HepG2 (cell line): ENCODE results near the gene SMYD5. TPM values are rescaled to one million over a fixed set of nuclear protein-coding genes. Genes with fewer than 3 reads are reported as not detected.

Source experiments
- BRD4 ChIP-seq: sonication (generic); formaldehyde crosslinking; IDR thresholded peaks from 2 replicates; pipeline ENCODE4 v1.4.0; 2020; ENCODE audit warnings: missing genetic modification reagents
- PAX8 ChIP-seq: sonication (generic); formaldehyde crosslinking; IDR thresholded peaks from 2 replicates; pipeline ENCODE4 v1.8.0; 2022; ENCODE audit warnings: mild to moderate bottlenecking, missing genetic modification reagents, borderline replicate concordance
- PPARG ChIP-seq: conservative IDR thresholded peaks from 2 replicates; pipeline ENCODE4 v1.6.1; 2016; ENCODE audit warnings: missing biosample characterization, missing genetic modification reagents
- WIZ ChIP-seq: sonication (generic); formaldehyde crosslinking; IDR thresholded peaks from 2 replicates; pipeline ENCODE4 v1.5.1; 2020; ENCODE audit warnings: mild to moderate bottlenecking, missing genetic modification reagents
- ZFP90 ChIP-seq: sonication (generic); formaldehyde crosslinking; IDR thresholded peaks from 2 replicates; pipeline ENCODE4 v1.8.0; 2022; ENCODE audit warnings: missing genetic modification reagents, mild to moderate bottlenecking, inconsistent platforms, borderline replicate concordance
- ZMYM4 ChIP-seq: sonication (generic); formaldehyde crosslinking; IDR thresholded peaks from 2 replicates; pipeline ENCODE4 v1.8.1; 2023; ENCODE audit warnings: mild to moderate bottlenecking, missing genetic modification reagents
- ZNF12 ChIP-seq: sonication (generic); formaldehyde crosslinking; IDR thresholded peaks from 2 replicates; pipeline ENCODE4 v1.5.0; 2020; ENCODE audit warnings: missing genetic modification reagents
- ZNF776 ChIP-seq: sonication (generic); formaldehyde crosslinking; IDR thresholded peaks from 2 replicates; pipeline ENCODE4 v1.4.0; 2020; ENCODE audit warnings: mild to moderate bottlenecking, missing genetic modification reagents
- polyA plus RNA-seq, 8 experiments: library from polyadenylated mRNA; depleted of rRNA in 3 of 8; stranded (reverse) in 7 of 8; unstranded in 1 of 8; fragments of >200 nt; fragmentation: Illumina TruSeq in 4 of 8; extraction: Trizol in 4 of 8; gene quantifications; 2 replicates each; pipeline versions ENCODE4 v1.2.1 to v1.2.3, GENCODE V29; 2011 to 2016; ENCODE audit warnings: low read depth in 4 of 8, missing spikeins in 1 of 8, mixed read lengths in 1 of 8; ENCODE audit not compliant: insufficient read depth in 1 of 8
- total RNA-seq, 5 experiments: library from RNA; depleted of rRNA; stranded (reverse); fragments of >200 nt; fragmentation: Illumina TruSeq; extraction: Trizol; gene quantifications; 2 replicates each; pipeline ENCODE4 v1.2.3, GENCODE V29; 2016; ENCODE audit warnings: low read depth in 1 of 5
- TF ChIP-seq, protein P1 (sequence below): sonication (generic); formaldehyde crosslinking; IDR thresholded peaks from 2 replicates; pipeline ENCODE4 v1.5.1; 2020; ENCODE audit warnings: mild to moderate bottlenecking, missing genetic modification reagents, moderate library complexity
- TF ChIP-seq, protein P2 (sequence below): sonication (generic); formaldehyde crosslinking; IDR thresholded peaks from 2 replicates; pipeline ENCODE4 v1.4.0; 2020; ENCODE audit warnings: missing genetic modification reagents
- TF ChIP-seq, protein P3 (sequence below): sonication (generic); formaldehyde crosslinking; IDR thresholded peaks from 2 replicates; pipeline ENCODE4 v1.4.0; 2020; ENCODE audit warnings: missing genetic modification reagents, borderline replicate concordance
- TF ChIP-seq, protein P4 (sequence below): sonication (generic); formaldehyde crosslinking; IDR thresholded peaks from 2 replicates; pipeline ENCODE4 v1.4.0; 2020; ENCODE audit warnings: missing genetic modification reagents, borderline replicate concordance
- TF ChIP-seq, protein P5 (sequence below): IDR thresholded peaks from 2 replicates; pipeline ENCODE4 v1.6.1; 2016; ENCODE audit warnings: missing genetic modification reagents, missing compliant biosample characterization
- TF ChIP-seq, protein P6 (sequence below): sonication (generic); formaldehyde crosslinking; IDR thresholded peaks from 2 replicates; pipeline ENCODE4 v1.4.0; 2020; ENCODE audit warnings: mild to moderate bottlenecking, missing genetic modification reagents, borderline replicate concordance
- TF ChIP-seq, protein P7 (sequence below): sonication (generic); formaldehyde crosslinking; IDR thresholded peaks from 2 replicates; pipeline ENCODE4 v1.8.0; 2022; ENCODE audit warnings: missing genetic modification reagents, mild to moderate bottlenecking, inconsistent platforms, borderline replicate concordance

SMYD5 gene
- total and polyA plus RNA-seq, 2 of the 13 experiments (the other 11 are each of a cell fraction or from before 2014, with no cell fraction given) = 55.8 to 70.4 TPM

DNA sequence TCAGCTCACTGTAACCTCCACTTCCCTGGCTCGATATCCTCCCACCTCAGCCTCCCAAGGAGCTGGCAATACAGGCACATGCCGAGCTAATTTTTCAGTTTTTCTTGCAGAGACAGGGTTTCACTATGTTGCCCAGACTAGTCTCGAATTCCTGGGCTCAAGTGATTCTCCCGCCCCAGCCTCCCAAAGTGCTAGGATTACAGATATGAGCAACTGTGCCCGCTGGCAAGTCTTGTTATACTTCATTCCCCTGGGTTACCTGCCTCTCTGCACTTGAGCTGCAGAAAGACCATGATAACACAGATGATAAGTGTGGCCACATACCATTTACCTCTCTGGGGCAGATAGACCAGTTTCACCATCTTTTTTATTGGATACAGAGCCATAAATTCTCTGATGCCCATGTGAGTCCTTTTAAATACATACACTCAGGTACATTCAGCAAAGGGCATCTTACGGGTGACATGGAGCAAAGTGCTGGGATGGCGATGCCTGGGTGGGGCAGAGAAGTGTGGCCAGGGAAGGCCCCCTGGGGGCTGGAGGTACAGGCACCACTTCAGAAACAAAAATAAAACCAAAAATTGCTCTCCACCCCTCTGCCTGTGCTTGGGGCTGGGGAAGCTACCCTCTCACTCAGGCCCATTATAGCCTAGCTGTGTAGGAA, 40.4 kb downstream of the SMYD5 start (continued):
- TF ChIP-seq, protein P1, sequence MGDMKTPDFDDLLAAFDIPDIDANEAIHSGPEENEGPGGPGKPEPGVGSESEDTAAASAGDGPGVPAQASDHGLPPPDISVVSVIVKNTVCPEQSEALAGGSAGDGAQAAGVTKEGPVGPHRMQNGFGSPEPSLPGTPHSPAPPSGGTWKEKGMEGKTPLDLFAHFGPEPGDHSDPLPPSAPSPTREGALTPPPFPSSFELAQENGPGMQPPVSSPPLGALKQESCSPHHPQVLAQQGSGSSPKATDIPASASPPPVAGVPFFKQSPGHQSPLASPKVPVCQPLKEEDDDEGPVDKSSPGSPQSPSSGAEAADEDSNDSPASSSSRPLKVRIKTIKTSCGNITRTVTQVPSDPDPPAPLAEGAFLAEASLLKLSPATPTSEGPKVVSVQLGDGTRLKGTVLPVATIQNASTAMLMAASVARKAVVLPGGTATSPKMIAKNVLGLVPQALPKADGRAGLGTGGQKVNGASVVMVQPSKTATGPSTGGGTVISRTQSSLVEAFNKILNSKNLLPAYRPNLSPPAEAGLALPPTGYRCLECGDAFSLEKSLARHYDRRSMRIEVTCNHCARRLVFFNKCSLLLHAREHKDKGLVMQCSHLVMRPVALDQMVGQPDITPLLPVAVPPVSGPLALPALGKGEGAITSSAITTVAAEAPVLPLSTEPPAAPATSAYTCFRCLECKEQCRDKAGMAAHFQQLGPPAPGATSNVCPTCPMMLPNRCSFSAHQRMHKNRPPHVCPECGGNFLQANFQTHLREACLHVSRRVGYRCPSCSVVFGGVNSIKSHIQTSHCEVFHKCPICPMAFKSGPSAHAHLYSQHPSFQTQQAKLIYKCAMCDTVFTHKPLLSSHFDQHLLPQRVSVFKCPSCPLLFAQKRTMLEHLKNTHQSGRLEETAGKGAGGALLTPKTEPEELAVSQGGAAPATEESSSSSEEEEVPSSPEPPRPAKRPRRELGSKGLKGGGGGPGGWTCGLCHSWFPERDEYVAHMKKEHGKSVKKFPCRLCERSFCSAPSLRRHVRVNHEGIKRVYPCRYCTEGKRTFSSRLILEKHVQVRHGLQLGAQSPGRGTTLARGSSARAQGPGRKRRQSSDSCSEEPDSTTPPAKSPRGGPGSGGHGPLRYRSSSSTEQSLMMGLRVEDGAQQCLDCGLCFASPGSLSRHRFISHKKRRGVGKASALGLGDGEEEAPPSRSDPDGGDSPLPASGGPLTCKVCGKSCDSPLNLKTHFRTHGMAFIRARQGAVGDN (CRISPR knock-in tag) = no peak
- TF ChIP-seq, protein P2, sequence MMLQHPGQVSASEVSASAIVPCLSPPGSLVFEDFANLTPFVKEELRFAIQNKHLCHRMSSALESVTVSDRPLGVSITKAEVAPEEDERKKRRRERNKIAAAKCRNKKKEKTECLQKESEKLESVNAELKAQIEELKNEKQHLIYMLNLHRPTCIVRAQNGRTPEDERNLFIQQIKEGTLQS (CRISPR knock-in tag) = no peak
- TF ChIP-seq, protein P3, sequence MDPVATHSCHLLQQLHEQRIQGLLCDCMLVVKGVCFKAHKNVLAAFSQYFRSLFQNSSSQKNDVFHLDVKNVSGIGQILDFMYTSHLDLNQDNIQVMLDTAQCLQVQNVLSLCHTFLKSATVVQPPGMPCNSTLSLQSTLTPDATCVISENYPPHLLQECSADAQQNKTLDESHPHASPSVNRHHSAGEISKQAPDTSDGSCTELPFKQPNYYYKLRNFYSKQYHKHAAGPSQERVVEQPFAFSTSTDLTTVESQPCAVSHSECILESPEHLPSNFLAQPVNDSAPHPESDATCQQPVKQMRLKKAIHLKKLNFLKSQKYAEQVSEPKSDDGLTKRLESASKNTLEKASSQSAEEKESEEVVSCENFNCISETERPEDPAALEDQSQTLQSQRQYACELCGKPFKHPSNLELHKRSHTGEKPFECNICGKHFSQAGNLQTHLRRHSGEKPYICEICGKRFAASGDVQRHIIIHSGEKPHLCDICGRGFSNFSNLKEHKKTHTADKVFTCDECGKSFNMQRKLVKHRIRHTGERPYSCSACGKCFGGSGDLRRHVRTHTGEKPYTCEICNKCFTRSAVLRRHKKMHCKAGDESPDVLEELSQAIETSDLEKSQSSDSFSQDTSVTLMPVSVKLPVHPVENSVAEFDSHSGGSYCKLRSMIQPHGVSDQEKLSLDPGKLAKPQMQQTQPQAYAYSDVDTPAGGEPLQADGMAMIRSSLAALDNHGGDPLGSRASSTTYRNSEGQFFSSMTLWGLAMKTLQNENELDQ = no peak
- TF ChIP-seq WIZ (no peak), ZFP90 (CRISPR knock-in tag) (no peak), ZNF12 (CRISPR knock-in tag) (no peak), PAX8 (no peak), ZMYM4 (CRISPR knock-in tag) (no peak), PPARG (CRISPR knock-in tag) (no peak), BRD4 (no peak), ZNF776 (no peak)
- TF ChIP-seq, protein P4, sequence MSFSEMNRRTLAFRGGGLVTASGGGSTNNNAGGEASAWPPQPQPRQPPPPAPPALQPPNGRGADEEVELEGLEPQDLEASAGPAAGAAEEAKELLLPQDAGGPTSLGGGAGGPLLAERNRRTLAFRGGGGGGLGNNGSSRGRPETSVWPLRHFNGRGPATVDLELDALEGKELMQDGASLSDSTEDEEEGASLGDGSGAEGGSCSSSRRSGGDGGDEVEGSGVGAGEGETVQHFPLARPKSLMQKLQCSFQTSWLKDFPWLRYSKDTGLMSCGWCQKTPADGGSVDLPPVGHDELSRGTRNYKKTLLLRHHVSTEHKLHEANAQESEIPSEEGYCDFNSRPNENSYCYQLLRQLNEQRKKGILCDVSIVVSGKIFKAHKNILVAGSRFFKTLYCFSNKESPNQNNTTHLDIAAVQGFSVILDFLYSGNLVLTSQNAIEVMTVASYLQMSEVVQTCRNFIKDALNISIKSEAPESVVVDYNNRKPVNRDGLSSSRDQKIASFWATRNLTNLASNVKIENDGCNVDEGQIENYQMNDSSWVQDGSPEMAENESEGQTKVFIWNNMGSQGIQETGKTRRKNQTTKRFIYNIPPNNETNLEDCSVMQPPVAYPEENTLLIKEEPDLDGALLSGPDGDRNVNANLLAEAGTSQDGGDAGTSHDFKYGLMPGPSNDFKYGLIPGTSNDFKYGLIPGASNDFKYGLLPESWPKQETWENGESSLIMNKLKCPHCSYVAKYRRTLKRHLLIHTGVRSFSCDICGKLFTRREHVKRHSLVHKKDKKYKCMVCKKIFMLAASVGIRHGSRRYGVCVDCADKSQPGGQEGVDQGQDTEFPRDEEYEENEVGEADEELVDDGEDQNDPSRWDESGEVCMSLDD (CRISPR knock-in tag) = no peak
- TF ChIP-seq, protein P5, sequence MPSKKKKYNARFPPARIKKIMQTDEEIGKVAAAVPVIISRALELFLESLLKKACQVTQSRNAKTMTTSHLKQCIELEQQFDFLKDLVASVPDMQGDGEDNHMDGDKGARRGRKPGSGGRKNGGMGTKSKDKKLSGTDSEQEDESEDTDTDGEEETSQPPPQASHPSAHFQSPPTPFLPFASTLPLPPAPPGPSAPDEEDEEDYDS (CRISPR knock-in tag) = no peak
- TF ChIP-seq, protein P6, sequence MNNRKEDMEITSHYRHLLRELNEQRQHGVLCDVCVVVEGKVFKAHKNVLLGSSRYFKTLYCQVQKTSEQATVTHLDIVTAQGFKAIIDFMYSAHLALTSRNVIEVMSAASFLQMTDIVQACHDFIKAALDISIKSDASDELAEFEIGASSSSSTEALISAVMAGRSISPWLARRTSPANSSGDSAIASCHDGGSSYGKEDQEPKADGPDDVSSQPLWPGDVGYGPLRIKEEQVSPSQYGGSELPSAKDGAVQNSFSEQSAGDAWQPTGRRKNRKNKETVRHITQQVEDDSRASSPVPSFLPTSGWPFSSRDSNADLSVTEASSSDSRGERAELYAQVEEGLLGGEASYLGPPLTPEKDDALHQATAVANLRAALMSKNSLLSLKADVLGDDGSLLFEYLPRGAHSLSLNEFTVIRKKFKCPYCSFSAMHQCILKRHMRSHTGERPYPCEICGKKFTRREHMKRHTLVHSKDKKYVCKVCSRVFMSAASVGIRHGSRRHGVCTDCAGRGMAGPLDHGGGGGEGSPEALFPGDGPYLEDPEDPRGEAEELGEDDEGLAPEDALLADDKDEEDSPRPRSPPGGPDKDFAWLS (CRISPR knock-in tag) = no peak
- TF ChIP-seq, protein P7, sequence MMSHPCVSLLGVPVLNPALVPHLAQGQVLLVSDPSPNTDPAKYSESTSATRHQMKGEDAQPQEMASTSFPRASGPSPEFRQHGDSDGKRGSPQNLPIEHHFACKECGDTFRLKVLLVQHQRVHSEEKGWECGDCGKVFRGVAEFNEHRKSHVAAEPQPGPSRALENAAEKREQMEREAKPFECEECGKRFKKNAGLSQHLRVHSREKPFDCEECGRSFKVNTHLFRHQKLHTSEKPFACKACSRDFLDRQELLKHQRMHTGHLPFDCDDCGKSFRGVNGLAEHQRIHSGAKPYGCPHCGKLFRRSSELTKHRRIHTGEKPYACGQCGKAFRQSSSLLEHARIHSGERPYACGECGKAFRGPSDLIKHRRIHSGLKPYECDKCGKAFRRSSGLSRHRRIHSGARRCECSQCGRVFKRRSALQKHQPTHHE = no peak
